Measurements from ENCODE around the gene TBC1D9B. TPM values are rescaled to one million over a fixed set of nuclear protein-coding genes. Genes with fewer than 3 reads are reported as not detected.

The TBC1D9B gene
- total RNA-seq, 1 experiment from 2014 or later = 70.9 TPM

DNA sequence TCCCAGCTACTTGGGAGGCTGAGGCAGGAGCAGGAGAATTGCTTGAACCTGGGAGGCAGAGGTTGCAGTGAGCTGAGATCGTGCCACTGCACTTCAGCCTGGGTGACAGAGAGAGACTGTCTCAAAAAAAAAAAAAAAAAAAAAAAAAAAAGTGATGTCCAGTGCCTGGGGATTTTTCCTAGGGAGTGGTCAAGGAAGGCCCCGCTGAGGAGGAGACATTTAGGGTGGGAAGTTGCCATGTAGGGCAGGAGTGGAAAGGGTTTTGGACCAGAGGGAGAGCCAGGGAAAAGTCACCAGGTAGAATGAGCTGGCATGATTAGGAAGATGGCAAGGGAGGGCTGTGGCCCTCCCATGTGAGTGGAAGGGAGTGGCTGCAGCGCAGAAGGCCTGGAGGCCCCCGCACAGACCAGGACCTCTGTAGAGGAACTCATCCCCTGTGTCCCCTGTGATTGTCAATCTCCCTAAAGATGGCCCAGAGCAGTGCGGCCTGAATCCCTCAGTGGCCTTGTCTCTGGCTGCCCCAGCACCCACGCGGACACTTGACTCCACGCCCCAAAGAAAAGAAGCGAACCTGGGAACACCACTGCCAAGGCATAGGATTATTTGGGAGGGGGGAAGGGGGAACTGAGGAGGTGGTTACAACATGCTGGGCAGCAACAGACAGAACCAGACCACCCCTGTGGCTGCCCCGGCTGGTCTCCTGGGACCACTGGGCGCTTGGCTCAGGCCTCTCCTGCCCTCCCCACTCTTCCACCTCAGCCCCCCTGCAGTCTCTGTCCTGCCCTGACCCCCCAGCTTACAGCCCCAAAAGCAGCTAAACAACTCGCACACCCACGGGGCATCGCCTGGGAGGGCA, 89.6 kb downstream of the TBC1D9B start (continued):
- TF ChIP-seq, protein P1, sequence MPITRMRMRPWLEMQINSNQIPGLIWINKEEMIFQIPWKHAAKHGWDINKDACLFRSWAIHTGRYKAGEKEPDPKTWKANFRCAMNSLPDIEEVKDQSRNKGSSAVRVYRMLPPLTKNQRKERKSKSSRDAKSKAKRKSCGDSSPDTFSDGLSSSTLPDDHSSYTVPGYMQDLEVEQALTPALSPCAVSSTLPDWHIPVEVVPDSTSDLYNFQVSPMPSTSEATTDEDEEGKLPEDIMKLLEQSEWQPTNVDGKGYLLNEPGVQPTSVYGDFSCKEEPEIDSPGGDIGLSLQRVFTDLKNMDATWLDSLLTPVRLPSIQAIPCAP (CRISPR knock-in tag; IDR thresholded peaks at IDR 0.05) = no peak
- TF ChIP-seq FOXK1 (CRISPR knock-in tag; IDR thresholded peaks at IDR 0.05) = no peak

DNA sequence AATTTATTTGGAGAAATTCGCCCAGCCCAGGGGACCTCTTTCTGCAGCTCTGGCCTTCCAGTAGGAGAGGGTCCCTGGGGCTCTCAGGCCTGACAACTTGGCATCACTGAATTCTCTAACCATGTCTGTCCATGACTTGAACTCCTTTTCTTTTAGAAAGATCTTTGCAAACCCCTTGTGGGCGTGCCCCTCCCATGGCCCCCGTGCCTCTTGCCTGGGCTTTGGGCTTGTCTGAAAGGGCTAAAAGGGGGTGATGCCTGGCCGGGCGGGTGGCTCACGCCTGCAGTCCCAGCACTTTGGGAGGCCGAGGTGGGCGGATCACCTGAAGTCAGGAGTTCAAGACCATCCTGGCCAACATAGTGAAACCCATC, 90.2 kb downstream of the TBC1D9B start:
- ChIA-PET CTCF (interaction anchor here (1.3 to 1.9 kb wide), 3 partner anchors 16 to 158 kb away, joined by 3 to 8 read pairs (median 5); no protein-coding TSS in a partner anchor), POLR2A (interaction anchor here (0.6 to 1.3 kb wide), 2 partner anchors 10 to 645 kb away, joined by 3 read pairs; no protein-coding TSS in a partner anchor)
- DNase-seq (ENCODE audit: low spot score) = no peak
- Mint-ChIP-seq H3K27me3 (ENCODE audit: low read depth) (peaks cover 22% of the 10 kb centered on the region), H3K27ac (no peak overlapping the region), H3K9me3 (no peaks in the 10 kb centered on the region), H3K36me3 (peaks cover 11% of the 10 kb centered on the region), H3K4me1 (peaks cover 46% of the 10 kb centered on the region), H3K4me3 (peak overlapping the region; percentile 62)
- ATAC-seq = no peak
- TF ChIP-seq PRRX2 (CRISPR knock-in tag; IDR thresholded peaks at IDR 0.05) (no peak), TEAD1 (CRISPR knock-in tag; IDR thresholded peaks at IDR 0.05) (no peak), NR3C1 (CRISPR knock-in tag; conservative IDR thresholded peaks at IDR 0.05; ENCODE audit: low read depth) (no peak), ZNF219 (CRISPR knock-in tag; IDR thresholded peaks at IDR 0.05; ENCODE audit: borderline replicate concordance) (no peak), EMX1 (CRISPR knock-in tag; IDR thresholded peaks at IDR 0.05) (no peak), ZNF121 (CRISPR knock-in tag; IDR thresholded peaks at IDR 0.05) (no peak), JUN (CRISPR knock-in tag; IDR thresholded peaks at IDR 0.05) (no peak), JAZF1 (CRISPR knock-in tag; IDR thresholded peaks at IDR 0.05) (no peak), OVOL2 (CRISPR knock-in tag; IDR thresholded peaks at IDR 0.05; ENCODE audit: borderline replicate concordance) (no peak), FOXP1 (CRISPR knock-in tag; IDR thresholded peaks at IDR 0.05; ENCODE audit: borderline replicate concordance) (no peak), ZNF317 (CRISPR knock-in tag; IDR thresholded peaks at IDR 0.05; ENCODE audit: borderline replicate concordance, low read depth) (no peak), NFATC4 (CRISPR knock-in tag; IDR thresholded peaks at IDR 0.05) (no peak), TCF7 (CRISPR knock-in tag; IDR thresholded peaks at IDR 0.05; ENCODE audit: low read depth) (no peak)
- TF ChIP-seq, protein P2, sequence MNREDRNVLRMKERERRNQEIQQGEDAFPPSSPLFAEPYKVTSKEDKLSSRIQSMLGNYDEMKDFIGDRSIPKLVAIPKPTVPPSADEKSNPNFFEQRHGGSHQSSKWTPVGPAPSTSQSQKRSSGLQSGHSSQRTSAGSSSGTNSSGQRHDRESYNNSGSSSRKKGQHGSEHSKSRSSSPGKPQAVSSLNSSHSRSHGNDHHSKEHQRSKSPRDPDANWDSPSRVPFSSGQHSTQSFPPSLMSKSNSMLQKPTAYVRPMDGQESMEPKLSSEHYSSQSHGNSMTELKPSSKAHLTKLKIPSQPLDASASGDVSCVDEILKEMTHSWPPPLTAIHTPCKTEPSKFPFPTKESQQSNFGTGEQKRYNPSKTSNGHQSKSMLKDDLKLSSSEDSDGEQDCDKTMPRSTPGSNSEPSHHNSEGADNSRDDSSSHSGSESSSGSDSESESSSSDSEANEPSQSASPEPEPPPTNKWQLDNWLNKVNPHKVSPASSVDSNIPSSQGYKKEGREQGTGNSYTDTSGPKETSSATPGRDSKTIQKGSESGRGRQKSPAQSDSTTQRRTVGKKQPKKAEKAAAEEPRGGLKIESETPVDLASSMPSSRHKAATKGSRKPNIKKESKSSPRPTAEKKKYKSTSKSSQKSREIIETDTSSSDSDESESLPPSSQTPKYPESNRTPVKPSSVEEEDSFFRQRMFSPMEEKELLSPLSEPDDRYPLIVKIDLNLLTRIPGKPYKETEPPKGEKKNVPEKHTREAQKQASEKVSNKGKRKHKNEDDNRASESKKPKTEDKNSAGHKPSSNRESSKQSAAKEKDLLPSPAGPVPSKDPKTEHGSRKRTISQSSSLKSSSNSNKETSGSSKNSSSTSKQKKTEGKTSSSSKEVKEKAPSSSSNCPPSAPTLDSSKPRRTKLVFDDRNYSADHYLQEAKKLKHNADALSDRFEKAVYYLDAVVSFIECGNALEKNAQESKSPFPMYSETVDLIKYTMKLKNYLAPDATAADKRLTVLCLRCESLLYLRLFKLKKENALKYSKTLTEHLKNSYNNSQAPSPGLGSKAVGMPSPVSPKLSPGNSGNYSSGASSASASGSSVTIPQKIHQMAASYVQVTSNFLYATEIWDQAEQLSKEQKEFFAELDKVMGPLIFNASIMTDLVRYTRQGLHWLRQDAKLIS (CRISPR knock-in tag; IDR thresholded peaks at IDR 0.05; ENCODE audit: borderline replicate concordance) = no peak
- TF ChIP-seq, protein P3, sequence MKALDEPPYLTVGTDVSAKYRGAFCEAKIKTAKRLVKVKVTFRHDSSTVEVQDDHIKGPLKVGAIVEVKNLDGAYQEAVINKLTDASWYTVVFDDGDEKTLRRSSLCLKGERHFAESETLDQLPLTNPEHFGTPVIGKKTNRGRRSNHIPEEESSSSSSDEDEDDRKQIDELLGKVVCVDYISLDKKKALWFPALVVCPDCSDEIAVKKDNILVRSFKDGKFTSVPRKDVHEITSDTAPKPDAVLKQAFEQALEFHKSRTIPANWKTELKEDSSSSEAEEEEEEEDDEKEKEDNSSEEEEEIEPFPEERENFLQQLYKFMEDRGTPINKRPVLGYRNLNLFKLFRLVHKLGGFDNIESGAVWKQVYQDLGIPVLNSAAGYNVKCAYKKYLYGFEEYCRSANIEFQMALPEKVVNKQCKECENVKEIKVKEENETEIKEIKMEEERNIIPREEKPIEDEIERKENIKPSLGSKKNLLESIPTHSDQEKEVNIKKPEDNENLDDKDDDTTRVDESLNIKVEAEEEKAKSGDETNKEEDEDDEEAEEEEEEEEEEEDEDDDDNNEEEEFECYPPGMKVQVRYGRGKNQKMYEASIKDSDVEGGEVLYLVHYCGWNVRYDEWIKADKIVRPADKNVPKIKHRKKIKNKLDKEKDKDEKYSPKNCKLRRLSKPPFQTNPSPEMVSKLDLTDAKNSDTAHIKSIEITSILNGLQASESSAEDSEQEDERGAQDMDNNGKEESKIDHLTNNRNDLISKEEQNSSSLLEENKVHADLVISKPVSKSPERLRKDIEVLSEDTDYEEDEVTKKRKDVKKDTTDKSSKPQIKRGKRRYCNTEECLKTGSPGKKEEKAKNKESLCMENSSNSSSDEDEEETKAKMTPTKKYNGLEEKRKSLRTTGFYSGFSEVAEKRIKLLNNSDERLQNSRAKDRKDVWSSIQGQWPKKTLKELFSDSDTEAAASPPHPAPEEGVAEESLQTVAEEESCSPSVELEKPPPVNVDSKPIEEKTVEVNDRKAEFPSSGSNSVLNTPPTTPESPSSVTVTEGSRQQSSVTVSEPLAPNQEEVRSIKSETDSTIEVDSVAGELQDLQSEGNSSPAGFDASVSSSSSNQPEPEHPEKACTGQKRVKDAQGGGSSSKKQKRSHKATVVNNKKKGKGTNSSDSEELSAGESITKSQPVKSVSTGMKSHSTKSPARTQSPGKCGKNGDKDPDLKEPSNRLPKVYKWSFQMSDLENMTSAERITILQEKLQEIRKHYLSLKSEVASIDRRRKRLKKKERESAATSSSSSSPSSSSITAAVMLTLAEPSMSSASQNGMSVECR (CRISPR knock-in tag; IDR thresholded peaks at IDR 0.05; ENCODE audit: borderline replicate concordance) = no peak
- TF ChIP-seq, protein P4, sequence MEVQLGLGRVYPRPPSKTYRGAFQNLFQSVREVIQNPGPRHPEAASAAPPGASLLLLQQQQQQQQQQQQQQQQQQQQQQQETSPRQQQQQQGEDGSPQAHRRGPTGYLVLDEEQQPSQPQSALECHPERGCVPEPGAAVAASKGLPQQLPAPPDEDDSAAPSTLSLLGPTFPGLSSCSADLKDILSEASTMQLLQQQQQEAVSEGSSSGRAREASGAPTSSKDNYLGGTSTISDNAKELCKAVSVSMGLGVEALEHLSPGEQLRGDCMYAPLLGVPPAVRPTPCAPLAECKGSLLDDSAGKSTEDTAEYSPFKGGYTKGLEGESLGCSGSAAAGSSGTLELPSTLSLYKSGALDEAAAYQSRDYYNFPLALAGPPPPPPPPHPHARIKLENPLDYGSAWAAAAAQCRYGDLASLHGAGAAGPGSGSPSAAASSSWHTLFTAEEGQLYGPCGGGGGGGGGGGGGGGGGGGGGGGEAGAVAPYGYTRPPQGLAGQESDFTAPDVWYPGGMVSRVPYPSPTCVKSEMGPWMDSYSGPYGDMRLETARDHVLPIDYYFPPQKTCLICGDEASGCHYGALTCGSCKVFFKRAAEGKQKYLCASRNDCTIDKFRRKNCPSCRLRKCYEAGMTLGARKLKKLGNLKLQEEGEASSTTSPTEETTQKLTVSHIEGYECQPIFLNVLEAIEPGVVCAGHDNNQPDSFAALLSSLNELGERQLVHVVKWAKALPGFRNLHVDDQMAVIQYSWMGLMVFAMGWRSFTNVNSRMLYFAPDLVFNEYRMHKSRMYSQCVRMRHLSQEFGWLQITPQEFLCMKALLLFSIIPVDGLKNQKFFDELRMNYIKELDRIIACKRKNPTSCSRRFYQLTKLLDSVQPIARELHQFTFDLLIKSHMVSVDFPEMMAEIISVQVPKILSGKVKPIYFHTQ (CRISPR knock-in tag; IDR thresholded peaks at IDR 0.05) = no peak
- TF ChIP-seq, protein P5, sequence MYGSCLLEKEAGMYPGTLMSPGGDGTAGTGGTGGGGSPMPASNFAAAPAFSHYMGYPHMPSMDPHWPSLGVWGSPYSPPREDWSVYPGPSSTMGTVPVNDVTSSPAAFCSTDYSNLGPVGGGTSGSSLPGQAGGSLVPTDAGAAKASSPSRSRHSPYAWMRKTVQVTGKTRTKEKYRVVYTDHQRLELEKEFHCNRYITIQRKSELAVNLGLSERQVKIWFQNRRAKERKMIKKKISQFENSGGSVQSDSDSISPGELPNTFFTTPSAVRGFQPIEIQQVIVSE (CRISPR knock-in tag; IDR thresholded peaks at IDR 0.05; ENCODE audit: borderline replicate concordance) = no peak
